PFSK-1 (cell line): ENCODE data around the gene SPIRE1.

ENCODE experiments used
- FOXP2 ChIP-seq: optimal IDR thresholded peaks from 2 replicates; pipeline ENCODE3; 2011; ENCODE audit warnings: borderline replicate concordance, control low read depth, inconsistent platforms; ENCODE audit not compliant: insufficient read depth; ENCODE audit errors: extremely low read length, extremely low read depth
- POLR2AphosphoS5 ChIP-seq: IDR thresholded peaks from 2 replicates; pipeline ENCODE4 v1.6.1; 2012; ENCODE audit warnings: low read depth, mild to moderate bottlenecking, control low read depth, low read length, moderate library complexity
- SIN3A ChIP-seq: IDR thresholded peaks from 2 replicates; pipeline ENCODE4 v1.6.1; 2012; ENCODE audit warnings: mild to moderate bottlenecking, low read length, moderate library complexity, borderline replicate concordance; ENCODE audit not compliant: insufficient read depth
- TAF1 ChIP-seq: IDR thresholded peaks from 2 replicates; pipeline ENCODE4 v1.6.1; 2012; ENCODE audit warnings: low read length, control low read depth, borderline replicate concordance; ENCODE audit not compliant: insufficient read depth
- TF ChIP-seq, protein P1 (sequence below), 2 experiments: IDR thresholded peaks; 2 replicates each; pipeline versions ENCODE4 v1.6.1 to v1.8.0; 2011 to 2012; ENCODE audit warnings: low read depth in 2 of 2, low read length in 2 of 2, control low read depth in 1 of 2, inconsistent platforms in 1 of 2, mild to moderate bottlenecking in 1 of 2, moderate library complexity in 1 of 2; ENCODE audit not compliant: insufficient read depth in 1 of 2

Gene SPIRE1

DNA sequence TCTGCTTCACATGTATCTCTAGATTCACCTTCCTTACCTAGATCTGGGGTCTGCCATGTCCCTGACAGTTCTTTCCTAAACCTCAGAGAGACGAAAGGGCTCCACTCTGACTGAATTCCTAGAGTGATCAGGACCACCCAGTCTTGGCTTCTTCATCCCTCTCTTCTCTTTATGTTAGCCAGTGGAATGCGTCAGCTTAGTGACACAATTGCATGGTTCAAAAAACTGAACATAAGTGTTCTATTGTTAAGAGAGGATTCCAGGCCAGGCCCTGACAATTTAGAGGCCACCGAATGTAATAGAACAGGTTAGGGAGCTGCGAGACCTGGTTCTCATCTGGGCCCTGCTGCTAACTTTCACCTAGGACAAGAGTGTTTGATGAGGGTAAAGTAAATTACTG is 240.2 kb downstream of the SPIRE1 start:
- TF ChIP-seq TAF1 = no peak
- no peak for TF ChIP-seq FOXP2
- TF ChIP-seq SIN3A = no peak
- no peak for TF ChIP-seq POLR2AphosphoS5
- TF ChIP-seq, protein P1, sequence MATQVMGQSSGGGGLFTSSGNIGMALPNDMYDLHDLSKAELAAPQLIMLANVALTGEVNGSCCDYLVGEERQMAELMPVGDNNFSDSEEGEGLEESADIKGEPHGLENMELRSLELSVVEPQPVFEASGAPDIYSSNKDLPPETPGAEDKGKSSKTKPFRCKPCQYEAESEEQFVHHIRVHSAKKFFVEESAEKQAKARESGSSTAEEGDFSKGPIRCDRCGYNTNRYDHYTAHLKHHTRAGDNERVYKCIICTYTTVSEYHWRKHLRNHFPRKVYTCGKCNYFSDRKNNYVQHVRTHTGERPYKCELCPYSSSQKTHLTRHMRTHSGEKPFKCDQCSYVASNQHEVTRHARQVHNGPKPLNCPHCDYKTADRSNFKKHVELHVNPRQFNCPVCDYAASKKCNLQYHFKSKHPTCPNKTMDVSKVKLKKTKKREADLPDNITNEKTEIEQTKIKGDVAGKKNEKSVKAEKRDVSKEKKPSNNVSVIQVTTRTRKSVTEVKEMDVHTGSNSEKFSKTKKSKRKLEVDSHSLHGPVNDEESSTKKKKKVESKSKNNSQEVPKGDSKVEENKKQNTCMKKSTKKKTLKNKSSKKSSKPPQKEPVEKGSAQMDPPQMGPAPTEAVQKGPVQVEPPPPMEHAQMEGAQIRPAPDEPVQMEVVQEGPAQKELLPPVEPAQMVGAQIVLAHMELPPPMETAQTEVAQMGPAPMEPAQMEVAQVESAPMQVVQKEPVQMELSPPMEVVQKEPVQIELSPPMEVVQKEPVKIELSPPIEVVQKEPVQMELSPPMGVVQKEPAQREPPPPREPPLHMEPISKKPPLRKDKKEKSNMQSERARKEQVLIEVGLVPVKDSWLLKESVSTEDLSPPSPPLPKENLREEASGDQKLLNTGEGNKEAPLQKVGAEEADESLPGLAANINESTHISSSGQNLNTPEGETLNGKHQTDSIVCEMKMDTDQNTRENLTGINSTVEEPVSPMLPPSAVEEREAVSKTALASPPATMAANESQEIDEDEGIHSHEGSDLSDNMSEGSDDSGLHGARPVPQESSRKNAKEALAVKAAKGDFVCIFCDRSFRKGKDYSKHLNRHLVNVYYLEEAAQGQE (IDR thresholded peaks at IDR 0.05; ENCODE audit: insufficient read depth in 1 of 2, low read depth in 2 of 2, low read length in 2 of 2) = no peak

DNA sequence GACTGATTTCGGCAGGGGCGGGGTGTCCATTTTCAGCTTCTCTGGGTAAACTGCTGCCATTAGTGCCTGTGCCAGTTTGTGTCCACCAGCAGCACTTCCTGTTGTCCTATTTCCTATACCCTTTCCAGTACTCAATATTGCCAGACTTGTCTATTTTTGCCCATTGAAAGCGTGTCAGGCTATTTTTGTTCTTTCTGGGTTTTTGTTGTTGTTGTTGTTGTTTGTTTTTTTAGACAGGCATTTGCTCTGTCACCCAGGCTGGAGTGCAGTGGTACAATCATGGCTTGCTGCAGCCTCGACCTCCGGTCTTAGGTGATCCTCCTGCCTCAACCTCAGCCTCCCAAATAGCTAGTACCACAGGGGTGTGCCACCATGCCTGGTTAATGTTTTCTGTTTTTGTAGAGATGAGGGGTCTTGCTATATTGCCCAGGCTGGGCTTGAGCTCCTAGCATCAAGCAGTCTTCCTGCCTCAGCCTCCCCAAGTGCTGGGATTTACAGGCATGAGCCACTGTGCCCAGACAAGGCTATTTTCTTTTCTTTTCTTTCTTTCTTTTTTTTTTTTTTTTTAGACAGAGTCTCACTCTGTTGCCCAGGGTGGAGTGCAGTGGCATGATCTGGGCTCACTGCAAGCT is 241.7 kb downstream of the SPIRE1 start:
- no peak for TF ChIP-seq FOXP2

DNA sequence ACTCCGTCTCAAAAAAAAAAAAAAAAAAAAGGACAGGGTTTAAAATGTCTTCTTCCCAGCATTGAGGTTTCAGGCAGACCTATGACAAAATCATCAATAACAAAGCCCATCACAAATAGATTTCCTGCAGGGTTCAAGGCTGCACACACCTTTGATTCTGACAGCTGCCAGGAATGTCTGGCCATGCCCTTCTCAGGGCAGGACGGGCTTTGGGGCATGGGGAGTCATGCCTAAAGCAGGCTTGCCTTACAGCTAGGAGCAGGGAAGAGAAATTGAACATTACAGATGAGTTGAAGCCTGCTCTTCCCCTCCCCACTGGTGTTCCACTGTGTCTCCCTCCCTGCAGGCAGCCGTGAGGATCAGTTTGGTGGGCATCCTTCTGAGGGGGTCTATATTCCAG is 246.5 kb downstream of the SPIRE1 start:
- TF ChIP-seq TAF1 = no peak

DNA sequence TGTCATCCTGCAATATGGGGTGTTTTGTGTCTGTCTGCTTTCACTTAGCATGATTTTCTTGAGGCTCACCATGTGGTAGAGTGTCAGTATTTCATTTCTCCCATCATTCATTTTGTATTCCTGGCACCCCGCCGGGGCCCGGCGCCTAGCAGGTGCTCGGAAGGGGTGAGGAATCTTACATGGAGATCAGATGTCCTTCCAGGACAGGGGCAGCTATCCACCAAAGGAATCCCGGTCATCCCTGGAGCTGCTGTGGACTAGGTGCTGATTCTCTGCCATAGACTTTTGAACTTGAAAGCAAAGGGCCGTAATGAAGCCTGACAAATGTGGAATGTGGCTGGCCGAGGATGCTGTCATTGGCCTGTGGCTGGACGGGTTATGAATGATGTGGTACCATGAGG is 247.8 kb downstream of the SPIRE1 start:
- TF ChIP-seq TAF1 (no peak), FOXP2 (no peak), SIN3A (no peak), POLR2AphosphoS5 (no peak)
- TF ChIP-seq, protein P1 (IDR thresholded peaks at IDR 0.05; ENCODE audit: insufficient read depth in 1 of 2, low read depth in 2 of 2, low read length in 2 of 2) = no peak

DNA sequence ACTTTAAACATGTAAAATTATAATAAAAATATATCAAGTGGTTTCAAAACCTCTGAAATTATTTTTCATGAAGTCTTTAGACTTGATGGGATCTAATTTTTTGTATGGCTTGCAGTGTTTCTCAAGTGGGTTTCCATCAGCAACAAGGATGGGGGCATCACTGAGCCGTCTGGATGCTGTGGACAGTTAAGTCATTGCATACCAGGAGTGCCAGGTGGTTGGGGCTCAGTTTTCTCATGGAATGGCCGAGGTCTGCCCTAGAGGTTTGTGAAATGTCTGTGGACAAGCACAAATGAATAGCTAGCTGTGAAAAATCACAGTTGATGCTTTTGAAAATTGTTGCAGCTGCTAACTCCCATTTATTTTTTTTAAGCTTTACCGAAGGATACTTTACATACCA is 248.4 kb downstream of the SPIRE1 start:
- TF ChIP-seq, protein P1 (IDR thresholded peaks at IDR 0.05; ENCODE audit: insufficient read depth in 1 of 2, low read depth in 2 of 2, low read length in 2 of 2) = no peak
- TF ChIP-seq SIN3A (no peak), TAF1 (no peak), POLR2AphosphoS5 (no peak), FOXP2 (no peak)

DNA sequence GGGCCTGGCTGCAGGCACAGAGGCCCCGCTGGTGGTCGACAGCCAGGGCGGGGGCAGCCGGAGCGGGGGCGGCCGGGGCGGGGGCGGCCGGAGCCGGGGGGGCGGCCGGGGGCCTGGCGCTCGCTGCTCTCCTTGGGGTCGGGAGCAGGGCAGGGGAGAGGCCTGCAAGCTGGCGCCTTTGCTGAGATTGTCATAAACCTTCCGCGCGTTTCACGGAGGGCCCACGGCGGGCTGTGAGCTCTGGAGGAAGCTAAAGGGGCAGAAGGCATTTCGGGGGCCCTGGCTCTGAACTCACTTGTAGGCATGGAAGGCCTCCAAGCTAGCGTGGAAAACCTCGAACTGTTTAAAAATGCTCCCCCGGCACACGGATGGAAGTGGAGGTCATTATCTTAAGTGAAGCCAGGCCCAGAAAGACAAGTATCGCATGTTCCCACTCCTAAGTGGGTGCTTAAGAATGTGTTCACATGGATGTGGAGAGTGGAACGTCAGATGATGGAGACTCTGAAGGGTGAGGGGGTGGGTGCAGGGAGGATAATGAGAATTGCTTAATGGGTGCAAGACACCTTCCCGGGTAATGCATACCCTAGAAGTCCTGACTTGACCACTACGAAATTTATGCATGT is 249.5 kb downstream of the SPIRE1 start:
- TF ChIP-seq SIN3A (no peak), FOXP2 (no peak), POLR2AphosphoS5 (no peak), TAF1 (no peak)
- TF ChIP-seq, protein P1 (IDR thresholded peaks at IDR 0.05; ENCODE audit: insufficient read depth in 1 of 2, low read depth in 2 of 2, low read length in 2 of 2) = no peak
